GM18511 (cell line): Measurements from ENCODE around the gene FADS3.
"Not testable (repeated sequence)": the region's sequence is repeated elsewhere in the genome, so short reads cannot be mapped to it uniquely, and the experiment has no call there.

Source experiments
- ATAC-seq: cut with Tn5 transposase; IDR thresholded peaks from one replicate; pipeline ENCODE4 v1.9.1; 2021; ENCODE audit warnings: mild to moderate bottlenecking, moderate library complexity; ENCODE audit not compliant: unreplicated experiment

The FADS3 gene

GRCh38 chr11:61882267-61882666, 9.1 kb downstream of the FADS3 start:
- ATAC-seq, result not testable (repeated sequence)

GRCh38 chr11:61881397-61881796, 9.9 kb downstream of the FADS3 start:
- ATAC-seq, result no peak

- ATAC-seq, result no peak
These were observed 10.9 kb downstream of the FADS3 start for GRCh38 chr11:61880454-61880853.

- ATAC-seq, result no peak
These were observed 11.3 kb downstream of the FADS3 start for GRCh38 chr11:61880031-61880430.

- ATAC-seq, result no peak
These were observed 12.2 kb downstream of the FADS3 start for GRCh38 chr11:61879152-61879551.

- ATAC-seq, result no peak
These were observed 15.6 kb downstream of the FADS3 start for GRCh38 chr11:61875698-61876097.

GRCh38 chr11:61874853-61875252, 16.5 kb downstream of the FADS3 start:
- ATAC-seq, result no peak

GRCh38 chr11:61874377-61874809, 17.0 kb downstream of the FADS3 start:
- ATAC-seq, result no peak

- no peak for ATAC-seq
These were observed 17.6 kb downstream of the FADS3 start for GRCh38 chr11:61873588-61874376.

- ATAC-seq, result no peak
These were observed 18.3 kb downstream of the FADS3 start for GRCh38 chr11:61872935-61873565.

- ATAC-seq, result peak; percentile 74
These were observed 20.2 kb downstream of the FADS3 start for GRCh38 chr11:61871158-61871597.

- no peak for ATAC-seq
These were observed 20.8 kb downstream of the FADS3 start for GRCh38 chr11:61870541-61871031.

GRCh38 chr11:61869708-61870451, 21.5 kb downstream of the FADS3 start:
- no peak for ATAC-seq

- ATAC-seq, result no peak
These were observed 22.0 kb downstream of the FADS3 start for GRCh38 chr11:61869429-61869707.

- ATAC-seq, result no peak
These were observed 22.5 kb downstream of the FADS3 start for GRCh38 chr11:61868571-61869428.

- ATAC-seq, result no peak
These were observed 24.4 kb downstream of the FADS3 start for GRCh38 chr11:61866958-61867343.

GRCh38 chr11:61866231-61866957, 25.0 kb downstream of the FADS3 start:
- no peak for ATAC-seq

GRCh38 chr11:61864814-61865775, 26.2 kb downstream of the FADS3 start:
- no peak for ATAC-seq

GRCh38 chr11:61863548-61864081, 27.7 kb downstream of the FADS3 start:
- no peak for ATAC-seq
